Muscle layer of colon (tissue), 2 donors: ENCODE data around the gene UPK1A.
"Not testable (repeated sequence)": the region's sequence is repeated elsewhere in the genome, so short reads cannot be mapped to it uniquely, and the experiment has no call there.

Experiments used
- H3K27ac ChIP-seq: one replicate; pipeline ENCODE4 v1.7.0; 2013; ENCODE audit warnings: low read depth, mild to moderate bottlenecking, low read length, moderate library complexity
- H3K27me3 ChIP-seq, 2 donors: one replicate each; pipeline ENCODE4 v1.7.0; 2013; ENCODE audit warnings: low read length in 2 of 2, mild to moderate bottlenecking in 2 of 2; ENCODE audit not compliant: insufficient read depth in 2 of 2, control insufficient read depth in 1 of 2
- H3K36me3 ChIP-seq: one replicate; pipeline ENCODE4 v1.7.0; 2013; ENCODE audit warnings: mild to moderate bottlenecking, low read length; ENCODE audit not compliant: insufficient read depth
- H3K4me1 ChIP-seq: one replicate; pipeline ENCODE4 v1.7.0; 2013; ENCODE audit warnings: mild to moderate bottlenecking, low read length; ENCODE audit not compliant: insufficient read depth
- H3K4me3 ChIP-seq, 2 donors: one replicate each; pipeline ENCODE4 v1.7.0; 2013; ENCODE audit warnings: low read length in 2 of 2, low read depth in 1 of 2, mild to moderate bottlenecking in 1 of 2, moderate library complexity in 1 of 2
- H3K9ac ChIP-seq: one replicate; pipeline ENCODE4 v1.7.0; 2013; ENCODE audit warnings: low read length
- H3K9me3 ChIP-seq: one replicate; pipeline ENCODE4 v1.7.0; 2013; ENCODE audit warnings: mild to moderate bottlenecking, low read length
- donor health status: abdominal sarcoma.
- donor health status: Adenocarcinoma of cecum.

UPK1A gene

GRCh38 chr19:35669566-35669965 is 3.2 kb downstream of the UPK1A start:
- no peak overlapping the region for H3K4me3 ChIP-seq
- H3K27ac ChIP-seq: no peak overlapping the region
- H3K27me3 ChIP-seq: peaks cover 6 to 11% of the 10 kb centered on the region in 2 donors
- no peak overlapping the region for H3K9ac ChIP-seq
- H3K9me3 ChIP-seq: no peaks in the 10 kb centered on the region
- H3K4me1 ChIP-seq: no peaks in the 10 kb centered on the region
- H3K36me3 ChIP-seq: no peaks in the 10 kb centered on the region

GRCh38 chr19:35669974-35670373 is 3.7 kb downstream of the UPK1A start:
- Histone ChIP-seq H3K9ac (no peak overlapping the region), H3K27ac (no peak overlapping the region), H3K36me3 (no peaks in the 10 kb centered on the region), H3K4me1 (no peaks in the 10 kb centered on the region), H3K27me3 (peaks cover 6 to 11% of the 10 kb centered on the region in 2 donors), H3K4me3 (no peak overlapping the region), H3K9me3 (no peaks in the 10 kb centered on the region)

GRCh38 chr19:35670686-35671085 is 4.4 kb downstream of the UPK1A start:
- Histone ChIP-seq H3K9me3 (no peaks in the 10 kb centered on the region), H3K4me1 (no peaks in the 10 kb centered on the region), H3K27me3 (peaks cover 6 to 11% of the 10 kb centered on the region in 2 donors), H3K4me3 (no peak overlapping the region), H3K36me3 (no peaks in the 10 kb centered on the region), H3K27ac (no peak overlapping the region), H3K9ac (no peak overlapping the region)

GRCh38 chr19:35671818-35672217 is 5.5 kb downstream of the UPK1A start:
- Histone ChIP-seq H3K27ac (no peak overlapping the region), H3K4me1 (no peaks in the 10 kb centered on the region), H3K27me3 (peaks cover 6 to 14% of the 10 kb centered on the region in 2 donors), H3K36me3 (no peaks in the 10 kb centered on the region), H3K4me3 (no peak overlapping the region), H3K9me3 (no peaks in the 10 kb centered on the region), H3K9ac (no peak overlapping the region)

GRCh38 chr19:35673121-35673804 is 6.9 kb downstream of the UPK1A start:
- Histone ChIP-seq H3K27me3 (peaks cover 6 to 14% of the 10 kb centered on the region in 2 donors), H3K4me1 (no peaks in the 10 kb centered on the region), H3K36me3 (no peaks in the 10 kb centered on the region), H3K4me3 (peak overlapping the region in 1 of 2 donors; percentile 18), H3K9ac (no peak overlapping the region), H3K27ac (no peak overlapping the region), H3K9me3 (no peaks in the 10 kb centered on the region)

- Histone ChIP-seq H3K9me3 (no peaks in the 10 kb centered on the region), H3K4me3 (no peak overlapping the region), H3K27ac (no peak overlapping the region), H3K27me3 (peaks cover 6 to 14% of the 10 kb centered on the region in 2 donors), H3K36me3 (no peaks in the 10 kb centered on the region), H3K9ac (no peak overlapping the region), H3K4me1 (no peaks in the 10 kb centered on the region)
These were observed 9.3 kb downstream of the UPK1A start for GRCh38 chr19:35675589-35676140.

- no peaks in the 10 kb centered on the region for H3K36me3 ChIP-seq
- no peak overlapping the region for H3K27ac ChIP-seq
- no peak overlapping the region for H3K4me3 ChIP-seq
- H3K4me1 ChIP-seq: no peaks in the 10 kb centered on the region
- H3K27me3 ChIP-seq: no peaks in the 10 kb centered on the region
- no peaks in the 10 kb centered on the region for H3K9me3 ChIP-seq
- no peak overlapping the region for H3K9ac ChIP-seq
These were observed 23.5 kb downstream of the UPK1A start for GRCh38 chr19:35689836-35690235.

GRCh38 chr19:35691106-35691505 is 24.8 kb downstream of the UPK1A start:
- not testable (repeated sequence) for H3K4me1 ChIP-seq, H3K9ac ChIP-seq

GRCh38 chr19:35692010-35692409 is 25.7 kb downstream of the UPK1A start:
- no peak overlapping the region for H3K27ac ChIP-seq
- no peak overlapping the region for H3K9ac ChIP-seq
- no peak overlapping the region for H3K4me3 ChIP-seq
- H3K27me3 ChIP-seq: no peaks in the 10 kb centered on the region
- no peaks in the 10 kb centered on the region for H3K4me1 ChIP-seq
- no peaks in the 10 kb centered on the region for H3K36me3 ChIP-seq
- no peaks in the 10 kb centered on the region for H3K9me3 ChIP-seq

More at GRCh38 chr19:35691106-35691505, 24.8 kb downstream of the UPK1A start:
- not testable (repeated sequence) for H3K4me3 ChIP-seq, H3K27me3 ChIP-seq, H3K36me3 ChIP-seq, H3K27ac ChIP-seq, H3K9me3 ChIP-seq

GRCh38 chr19:35693422-35693821 is 27.1 kb downstream of the UPK1A start:
- Histone ChIP-seq H3K36me3 (no peaks in the 10 kb centered on the region), H3K27ac (no peak overlapping the region), H3K27me3 (no peaks in the 10 kb centered on the region), H3K9ac (no peak overlapping the region), H3K4me1 (no peaks in the 10 kb centered on the region), H3K9me3 (no peaks in the 10 kb centered on the region), H3K4me3 (no peak overlapping the region)

- Histone ChIP-seq H3K27ac (no peak overlapping the region), H3K9ac (no peak overlapping the region), H3K27me3 (no peaks in the 10 kb centered on the region), H3K4me1 (no peaks in the 10 kb centered on the region), H3K4me3 (no peak overlapping the region), H3K36me3 (no peaks in the 10 kb centered on the region), H3K9me3 (no peaks in the 10 kb centered on the region)
These were observed 27.7 kb downstream of the UPK1A start for GRCh38 chr19:35693835-35694599.
